ENCODE results near the gene SEPHS1. TPM values are rescaled to one million over a fixed set of nuclear protein-coding genes. Genes with fewer than 3 reads are reported as not detected.

Gene SEPHS1
- total RNA-seq, 1 experiment from 2014 or later = 63.0 TPM

- no peaks in the 10 kb centered on the region for H3K36me3 ChIP-seq (ENCODE audit: low read depth)
- CTCF ChIA-PET = no interaction called here
Measured at GRCh38 chr10:13366891-13367290, 18.8 kb upstream of the SEPHS1 start.

GRCh38 chr10:13365831-13366230 is 17.7 kb upstream of the SEPHS1 start:
- Histone ChIP-seq H3K9me2 (ENCODE audit: insufficient read depth) (no peaks in the 10 kb centered on the region), H3K9me3 (ENCODE audit: insufficient read depth, low read depth) (no peaks in the 10 kb centered on the region), H3K4me2 (no peak overlapping the region), H3K27me3 (ENCODE audit: insufficient read depth, low read depth) (peaks cover 3% of the 10 kb centered on the region; the same call in 1 of the 2 replicates), H3K4me1 (replicated peaks; ENCODE audit: insufficient read depth) (no peaks in the 10 kb centered on the region), H3K4me3 (no peak overlapping the region), H4K20me1 (ENCODE audit: insufficient read depth) (no peaks in the 10 kb centered on the region), H3F3A (ENCODE audit: insufficient read depth, low read depth) (no peaks in the 10 kb centered on the region), H3K36me3 (ENCODE audit: low read depth) (no peaks in the 10 kb centered on the region), H3K27ac (no peak overlapping the region), H2AFZ (no peak overlapping the region), H3K79me2 (ENCODE audit: low read depth) (no peaks in the 10 kb centered on the region)
- intact Hi-C loops (cut with micrococcal nuclease; ENCODE audit: unreplicated experiment) = no loop called here
- TF ChIP-seq CTCF (conservative IDR thresholded peaks at IDR 0.05) (no peak), EZH2 (IDR thresholded peaks at IDR 0.05; ENCODE audit: low read depth) (no peak)
- ChIA-PET POLR2A (ENCODE audit: unreplicated experiment) (no interaction called here), CTCF (interaction anchor here (0.8 kb wide), 1 partner anchor 348 kb away, joined by 8 read pairs; no protein-coding TSS in a partner anchor)
- no peak for DNase-seq
- BruUV-seq (replicated peaks) = no TSS peak

More at GRCh38 chr10:13366891-13367290, 18.8 kb upstream of the SEPHS1 start:
- Histone ChIP-seq H3K79me2 (ENCODE audit: low read depth) (no peaks in the 10 kb centered on the region), H3K4me3 (no peak overlapping the region), H3K4me1 (replicated peaks; ENCODE audit: insufficient read depth) (no peaks in the 10 kb centered on the region), H3K9me3 (ENCODE audit: insufficient read depth, low read depth) (no peaks in the 10 kb centered on the region), H3K27me3 (ENCODE audit: insufficient read depth, low read depth) (no peaks in the 10 kb centered on the region; the same call in 1 of the 2 replicates), H3K9me2 (ENCODE audit: insufficient read depth) (no peaks in the 10 kb centered on the region), H3F3A (ENCODE audit: insufficient read depth, low read depth) (no peaks in the 10 kb centered on the region), H4K20me1 (ENCODE audit: insufficient read depth) (no peaks in the 10 kb centered on the region), H3K4me2 (no peak overlapping the region), H2AFZ (no peak overlapping the region), H3K27ac (no peak overlapping the region)
- no TSS peak for BruUV-seq (replicated peaks)
- TF ChIP-seq EZH2 (IDR thresholded peaks at IDR 0.05; ENCODE audit: low read depth) = no peak
- no peak for TF ChIP-seq CTCF (conservative IDR thresholded peaks at IDR 0.05)
- POLR2A ChIA-PET (ENCODE audit: unreplicated experiment) = no interaction called here
- intact Hi-C loops (cut with micrococcal nuclease; ENCODE audit: unreplicated experiment) = no loop called here
- DNase-seq = no peak

GRCh38 chr10:13365243-13365642 is 17.1 kb upstream of the SEPHS1 start:
- no peak overlapping the region for H3K4me3 ChIP-seq
- no peak for DNase-seq
- ChIA-PET CTCF (interaction anchor here (0.7 to 0.8 kb wide), 2 partner anchors 349 to 734 kb away, joined by 7 to 8 read pairs; no protein-coding TSS in a partner anchor), POLR2A (ENCODE audit: unreplicated experiment) (interaction anchor here (0.7 kb wide), 1 partner anchor 70 kb away, joined by 6 read pairs; no protein-coding TSS in a partner anchor)
- no peak overlapping the region for H2AFZ ChIP-seq
- TF ChIP-seq CTCF (conservative IDR thresholded peaks at IDR 0.05) = no peak
- no peak for TF ChIP-seq EZH2 (IDR thresholded peaks at IDR 0.05; ENCODE audit: low read depth)
- H3K9me3 ChIP-seq (ENCODE audit: insufficient read depth, low read depth) = no peaks in the 10 kb centered on the region
- no peaks in the 10 kb centered on the region for H3K36me3 ChIP-seq (ENCODE audit: low read depth)
- H3F3A ChIP-seq (ENCODE audit: insufficient read depth, low read depth) = no peaks in the 10 kb centered on the region
- H3K9me2 ChIP-seq (ENCODE audit: insufficient read depth) = no peaks in the 10 kb centered on the region
- BruUV-seq (replicated peaks) = no TSS peak
- no peak overlapping the region for H3K4me2 ChIP-seq
- peaks cover 4% of the 10 kb centered on the region; the same call in 1 of the 2 replicates for H3K27me3 ChIP-seq (ENCODE audit: insufficient read depth, low read depth)
- no peak overlapping the region for H3K27ac ChIP-seq
- intact Hi-C loops (cut with micrococcal nuclease; ENCODE audit: unreplicated experiment) = no loop called here
- no peaks in the 10 kb centered on the region for H3K79me2 ChIP-seq (ENCODE audit: low read depth)
- no peaks in the 10 kb centered on the region for H4K20me1 ChIP-seq (ENCODE audit: insufficient read depth)
- no peaks in the 10 kb centered on the region for H3K4me1 ChIP-seq (replicated peaks; ENCODE audit: insufficient read depth)
